HUES48 (cell line): ENCODE data around the gene RBM10.

ENCODE experiments used
- H3K27ac ChIP-seq: one replicate; pipeline ENCODE4 v1.7.0; 2013; ENCODE audit warnings: low read depth, low read length, inconsistent platforms
- H3K27me3 ChIP-seq: 2 replicates; pipeline ENCODE4 v1.6.1; 2013; ENCODE audit warnings: mild to moderate bottlenecking, low read length; ENCODE audit not compliant: control insufficient read depth, insufficient read depth
- H3K36me3 ChIP-seq: 2 replicates; pipeline ENCODE4 v1.6.1; 2013; ENCODE audit warnings: low read length; ENCODE audit not compliant: control insufficient read depth, insufficient read depth
- H3K4me1 ChIP-seq: 2 replicates; pipeline ENCODE4 v1.6.1; 2013; ENCODE audit warnings: mild to moderate bottlenecking, low read length; ENCODE audit not compliant: control insufficient read depth, insufficient read depth
- H3K4me3 ChIP-seq: 2 replicates; pipeline ENCODE4 v1.5.1; 2013; ENCODE audit warnings: mild to moderate bottlenecking, low read depth, low read length
- H3K9ac ChIP-seq: 2 replicates; pipeline ENCODE4 v1.6.1; 2013; ENCODE audit warnings: mild to moderate bottlenecking, low read depth, low read length, moderate library complexity
- H3K9me3 ChIP-seq: 2 replicates; pipeline ENCODE4 v1.6.1; 2013; ENCODE audit warnings: low read length; ENCODE audit not compliant: control insufficient read depth, insufficient read depth

The RBM10 gene

GRCh38 chrX:47190445-47191269 is 45.6 kb downstream of the RBM10 start:
- peak overlapping the region; percentile 41; the same call in 1 of the 2 replicates for H3K9ac ChIP-seq
- peaks cover 20% of the 10 kb centered on the region for H3K36me3 ChIP-seq
- H3K27me3 ChIP-seq: no peaks in the 10 kb centered on the region
- H3K4me3 ChIP-seq: peak overlapping the region; percentile 77
- H3K27ac ChIP-seq: no peak overlapping the region
- peaks cover 16% of the 10 kb centered on the region for H3K4me1 ChIP-seq
- H3K9me3 ChIP-seq: no peaks in the 10 kb centered on the region

GRCh38 chrX:47191331-47191730 is 46.3 kb downstream of the RBM10 start:
- no peak overlapping the region for H3K27ac ChIP-seq
- H3K9me3 ChIP-seq: no peaks in the 10 kb centered on the region
- peak overlapping the region; percentile 77 for H3K4me3 ChIP-seq
- H3K36me3 ChIP-seq: peaks cover 19% of the 10 kb centered on the region
- peaks cover 22% of the 10 kb centered on the region for H3K4me1 ChIP-seq
- H3K9ac ChIP-seq: peak overlapping the region; percentile 41; the same call in 1 of the 2 replicates
- no peaks in the 10 kb centered on the region for H3K27me3 ChIP-seq

GRCh38 chrX:47191806-47192401 is 46.9 kb downstream of the RBM10 start:
- Histone ChIP-seq H3K4me1 (peaks cover 27% of the 10 kb centered on the region), H3K9ac (no peak overlapping the region), H3K36me3 (peaks cover 19% of the 10 kb centered on the region), H3K9me3 (no peaks in the 10 kb centered on the region), H3K27ac (no peak overlapping the region), H3K4me3 (peak overlapping the region; percentile 77), H3K27me3 (no peaks in the 10 kb centered on the region)

GRCh38 chrX:47193475-47194193 is 48.6 kb downstream of the RBM10 start, which contains the start of gene UBA1:
UBA1 (plus strand) TSS chrX:47193829; CDS start chrX:47198803, 4,974 bp downstream.
- Histone ChIP-seq H3K9me3 (no peaks in the 10 kb centered on the region), H3K4me1 (peaks cover 44% of the 10 kb centered on the region), H3K36me3 (peaks cover 35% of the 10 kb centered on the region), H3K27me3 (no peaks in the 10 kb centered on the region), H3K4me3 (peak within 1 kb of the TSS; percentile 97), H3K9ac (peak within 1 kb of the TSS; percentile 94), H3K27ac (peak within 1 kb of the TSS; percentile 92)

- peaks cover 41% of the 10 kb centered on the region for H3K36me3 ChIP-seq
- no peaks in the 10 kb centered on the region for H3K9me3 ChIP-seq
- H3K9ac ChIP-seq: peak overlapping the region; percentile 94
- no peaks in the 10 kb centered on the region for H3K27me3 ChIP-seq
- peaks cover 46% of the 10 kb centered on the region for H3K4me1 ChIP-seq
- peak overlapping the region; percentile 92 for H3K27ac ChIP-seq
- H3K4me3 ChIP-seq: peak overlapping the region; percentile 97
These were observed 49.3 kb downstream of the RBM10 start for GRCh38 chrX:47194194-47194787.

GRCh38 chrX:47196098-47196497 is 51.1 kb downstream of the RBM10 start:
- Histone ChIP-seq H3K36me3 (peaks cover 58% of the 10 kb centered on the region), H3K4me3 (peak overlapping the region; percentile 28), H3K4me1 (peaks cover 46% of the 10 kb centered on the region), H3K9me3 (no peaks in the 10 kb centered on the region), H3K9ac (no peak overlapping the region), H3K27ac (no peak overlapping the region), H3K27me3 (no peaks in the 10 kb centered on the region)

- Histone ChIP-seq H3K27me3 (no peaks in the 10 kb centered on the region), H3K27ac (peak overlapping the region; percentile 57), H3K4me3 (0 out of 2 replicates have a peak overlapping the region, but pooled peaks have one; percentile 22), H3K4me1 (peaks cover 46% of the 10 kb centered on the region), H3K36me3 (peaks cover 72% of the 10 kb centered on the region), H3K9ac (no peak overlapping the region), H3K9me3 (no peaks in the 10 kb centered on the region)
These were observed 52.5 kb downstream of the RBM10 start for GRCh38 chrX:47197526-47197925.

- Histone ChIP-seq H3K9me3 (no peaks in the 10 kb centered on the region), H3K36me3 (peaks cover 78% of the 10 kb centered on the region), H3K4me3 (0 out of 2 replicates have a peak overlapping the region, but pooled peaks have one; percentile 22), H3K27me3 (no peaks in the 10 kb centered on the region), H3K27ac (peak overlapping the region; percentile 57), H3K4me1 (peaks cover 41% of the 10 kb centered on the region), H3K9ac (peak overlapping the region; percentile 39)
These were observed 53.1 kb downstream of the RBM10 start for GRCh38 chrX:47198026-47198686.

GRCh38 chrX:47198687-47199080 is 53.7 kb downstream of the RBM10 start:
- Histone ChIP-seq H3K4me1 (peaks cover 41% of the 10 kb centered on the region), H3K9ac (peak overlapping the region; percentile 28; the same call in 1 of the 2 replicates), H3K27ac (no peak overlapping the region), H3K9me3 (no peaks in the 10 kb centered on the region), H3K36me3 (peaks cover 83% of the 10 kb centered on the region), H3K27me3 (no peaks in the 10 kb centered on the region), H3K4me3 (no peak overlapping the region)

GRCh38 chrX:47199286-47199685 is 54.3 kb downstream of the RBM10 start:
- H3K27me3 ChIP-seq: no peaks in the 10 kb centered on the region
- H3K27ac ChIP-seq: no peak overlapping the region
- H3K4me3 ChIP-seq: no peak overlapping the region
- H3K36me3 ChIP-seq: peaks cover 89% of the 10 kb centered on the region
- peaks cover 41% of the 10 kb centered on the region for H3K4me1 ChIP-seq
- H3K9me3 ChIP-seq: no peaks in the 10 kb centered on the region
- H3K9ac ChIP-seq: no peak overlapping the region
